Right lobe of liver (tissue), 4 donors: ENCODE data around the gene COL4A5.

Experiments
- POLR2A ChIP-seq: fragments of 450-650 bp; IDR thresholded peaks from one replicate; pipeline ENCODE4 v1.6.1; 2017; ENCODE audit warnings: antibody characterized with exemption, mild to moderate bottlenecking
- TF ChIP-seq, protein P1 (sequence below), 4 donors: fragments of 200-600 bp in 3 of 4; fragments of 450-650 bp in 1 of 4; IDR thresholded peaks; one replicate each; pipeline versions ENCODE4 v1.5.1 to v1.8.0; 2016 to 2022; ENCODE audit warnings: antibody characterized with exemption in 4 of 4, mild to moderate bottlenecking in 2 of 4
- donor health status: DM: no; HTN: no; CAD: no.
- donor health status: DM: no; HTN: no; CAD: no.
- donor health status: DM: no; HTN: yes; CAD: no.

DNA sequence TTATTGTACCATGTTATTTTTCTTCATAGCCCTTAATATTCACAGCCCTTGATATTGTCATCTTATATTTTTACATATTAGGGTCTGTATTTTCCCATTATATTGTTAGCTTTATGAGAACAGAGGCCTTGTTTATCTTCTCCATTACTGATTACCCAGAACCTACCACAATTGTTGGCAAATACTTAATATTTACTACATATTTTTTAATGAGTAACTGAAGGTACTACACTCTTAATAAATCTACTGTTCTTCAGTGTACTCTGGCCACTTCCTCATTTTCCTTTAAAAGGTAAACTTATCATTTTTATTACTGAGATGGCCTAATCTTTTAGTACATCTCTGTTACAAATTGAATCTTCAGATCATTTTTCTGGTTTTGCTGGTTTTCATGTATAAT, 133.5 kb downstream of the COL4A5 start:
- TF ChIP-seq, protein P1, sequence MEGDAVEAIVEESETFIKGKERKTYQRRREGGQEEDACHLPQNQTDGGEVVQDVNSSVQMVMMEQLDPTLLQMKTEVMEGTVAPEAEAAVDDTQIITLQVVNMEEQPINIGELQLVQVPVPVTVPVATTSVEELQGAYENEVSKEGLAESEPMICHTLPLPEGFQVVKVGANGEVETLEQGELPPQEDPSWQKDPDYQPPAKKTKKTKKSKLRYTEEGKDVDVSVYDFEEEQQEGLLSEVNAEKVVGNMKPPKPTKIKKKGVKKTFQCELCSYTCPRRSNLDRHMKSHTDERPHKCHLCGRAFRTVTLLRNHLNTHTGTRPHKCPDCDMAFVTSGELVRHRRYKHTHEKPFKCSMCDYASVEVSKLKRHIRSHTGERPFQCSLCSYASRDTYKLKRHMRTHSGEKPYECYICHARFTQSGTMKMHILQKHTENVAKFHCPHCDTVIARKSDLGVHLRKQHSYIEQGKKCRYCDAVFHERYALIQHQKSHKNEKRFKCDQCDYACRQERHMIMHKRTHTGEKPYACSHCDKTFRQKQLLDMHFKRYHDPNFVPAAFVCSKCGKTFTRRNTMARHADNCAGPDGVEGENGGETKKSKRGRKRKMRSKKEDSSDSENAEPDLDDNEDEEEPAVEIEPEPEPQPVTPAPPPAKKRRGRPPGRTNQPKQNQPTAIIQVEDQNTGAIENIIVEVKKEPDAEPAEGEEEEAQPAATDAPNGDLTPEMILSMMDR (IDR thresholded peaks at IDR 0.05) = no peak
- TF ChIP-seq POLR2A = no peak
